Mucosa of stomach (tissue), 1 donor: ENCODE results near the gene RASGRF1.

Source experiments
- H3K27me3 ChIP-seq: one replicate; pipeline ENCODE4 v1.7.0; 2013; ENCODE audit warnings: mild to moderate bottlenecking, low read length; ENCODE audit not compliant: control insufficient read depth, insufficient read depth
- H3K36me3 ChIP-seq: one replicate; pipeline ENCODE4 v1.7.0; 2013; ENCODE audit warnings: low read length; ENCODE audit not compliant: control insufficient read depth, insufficient read depth
- H3K4me1 ChIP-seq: one replicate; pipeline ENCODE4 v1.7.0; 2013; ENCODE audit warnings: mild to moderate bottlenecking, low read length; ENCODE audit not compliant: control insufficient read depth, insufficient read depth
- H3K4me3 ChIP-seq: one replicate; pipeline ENCODE4 v1.7.0; 2013; ENCODE audit warnings: low read length
- H3K9ac ChIP-seq: one replicate; pipeline ENCODE4 v1.7.0; 2013; ENCODE audit warnings: mild to moderate bottlenecking, low read length, moderate library complexity
- H3K9me3 ChIP-seq: one replicate; pipeline ENCODE4 v1.7.0; 2013; ENCODE audit warnings: mild to moderate bottlenecking, low read length, moderate library complexity; ENCODE audit not compliant: control insufficient read depth
- donor health status: Pancreatic carcinoma.

RASGRF1 gene

DNA sequence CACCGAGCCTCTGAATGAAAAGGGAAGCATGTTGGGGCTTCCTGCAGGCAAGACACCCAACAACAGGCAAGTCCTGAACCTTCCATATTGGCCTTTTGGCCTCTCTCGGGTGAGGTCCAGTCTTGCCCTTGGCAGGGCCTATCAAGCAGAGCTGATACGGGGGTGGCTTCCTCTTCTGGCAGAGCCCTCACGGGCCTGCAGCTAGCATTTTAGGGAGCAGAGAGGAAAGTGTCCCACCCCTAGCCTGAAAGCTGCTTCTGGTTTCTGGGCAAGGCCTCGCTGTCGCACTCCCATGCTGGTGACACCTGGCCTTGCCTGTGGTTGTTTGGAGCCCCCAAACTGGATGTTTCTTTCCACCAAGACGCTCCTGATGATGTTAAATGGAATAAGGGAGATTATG is 113.9 kb downstream of the RASGRF1 start:
- Histone ChIP-seq H3K9ac (no peak overlapping the region), H3K4me3 (no peak overlapping the region), H3K9me3 (no peaks in the 10 kb centered on the region), H3K36me3 (no peaks in the 10 kb centered on the region), H3K27me3 (no peaks in the 10 kb centered on the region), H3K4me1 (no peaks in the 10 kb centered on the region)

DNA sequence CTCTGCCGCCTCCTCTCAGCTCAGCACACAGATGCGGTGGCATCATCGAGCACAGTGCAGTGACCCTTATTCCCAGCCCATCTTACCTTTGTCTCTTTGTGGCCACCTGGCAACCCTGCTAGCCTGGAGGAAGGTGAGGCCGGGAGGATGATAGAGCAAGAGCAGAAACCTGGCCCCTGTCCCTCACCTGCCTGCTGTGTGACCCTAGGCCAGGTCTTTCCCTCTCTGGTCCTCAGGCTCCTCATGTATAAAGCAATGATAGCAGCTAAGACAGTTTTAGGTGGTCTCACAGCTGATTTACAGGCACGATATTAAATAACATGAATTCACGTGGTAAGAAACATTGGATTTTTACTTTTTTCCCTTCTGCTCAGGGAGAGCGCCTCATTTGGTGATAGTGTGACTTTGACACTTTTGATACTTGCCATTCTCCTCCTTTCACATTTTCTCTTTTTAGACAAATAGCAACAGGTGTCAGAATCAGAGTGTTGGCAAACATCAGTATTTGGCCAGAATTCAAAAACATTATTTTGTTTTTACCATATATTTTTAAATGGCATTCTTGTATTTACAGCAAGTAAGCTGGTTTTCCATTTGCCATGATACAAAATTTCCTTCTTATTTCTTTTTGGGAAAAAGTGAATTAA is 116.2 kb downstream of the RASGRF1 start:
- no peaks in the 10 kb centered on the region for H3K36me3 ChIP-seq
- no peak overlapping the region for H3K4me3 ChIP-seq

DNA sequence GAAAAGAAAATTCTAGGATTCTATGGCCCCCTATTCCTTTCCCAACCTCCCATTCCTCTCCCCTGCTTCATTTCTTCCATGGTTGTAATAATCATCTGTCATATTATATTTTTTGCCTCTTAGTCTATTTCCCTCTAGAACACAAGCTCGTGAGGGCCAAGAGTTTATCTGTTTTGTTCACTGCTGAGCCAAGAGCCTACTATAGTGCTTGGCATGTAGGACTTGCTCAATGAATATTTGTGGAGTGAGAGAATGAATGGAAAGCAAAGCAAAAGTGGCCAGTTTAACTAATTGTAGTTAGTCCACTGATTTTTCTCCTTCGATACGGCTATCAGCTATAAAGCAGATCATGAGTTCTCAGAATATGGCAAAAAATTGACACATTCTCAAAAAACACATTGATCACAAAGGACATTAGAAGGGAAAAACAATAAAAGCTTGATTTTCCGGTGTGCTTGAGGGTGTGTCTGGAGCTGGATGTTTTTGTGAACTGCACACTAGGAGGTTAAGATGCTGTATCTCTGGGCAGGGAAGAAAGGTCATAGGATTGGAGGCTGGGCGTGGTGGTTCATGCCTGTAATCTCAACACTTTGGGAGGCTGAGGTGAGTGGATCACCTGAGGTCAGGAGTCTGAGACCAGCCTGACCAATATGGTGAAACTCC is 120.8 kb downstream of the RASGRF1 start:
- Histone ChIP-seq H3K9ac (no peak overlapping the region), H3K36me3 (no peaks in the 10 kb centered on the region), H3K27me3 (no peaks in the 10 kb centered on the region), H3K4me1 (peaks cover 18% of the 10 kb centered on the region), H3K4me3 (no peak overlapping the region), H3K9me3 (no peaks in the 10 kb centered on the region)

More for the DNA sequence above, 116.2 kb downstream of the RASGRF1 start:
- Histone ChIP-seq H3K27me3 (no peaks in the 10 kb centered on the region), H3K9me3 (no peaks in the 10 kb centered on the region), H3K9ac (no peak overlapping the region), H3K4me1 (peaks cover 9% of the 10 kb centered on the region)

GRCh38 chr15:78968539-78969271 is 121.9 kb downstream of the RASGRF1 start:
- peaks cover 18% of the 10 kb centered on the region for H3K4me1 ChIP-seq
- H3K27me3 ChIP-seq = no peaks in the 10 kb centered on the region
- no peaks in the 10 kb centered on the region for H3K9me3 ChIP-seq

GRCh38 chr15:78968114-78968513 is 122.5 kb downstream of the RASGRF1 start:
- peaks cover 21% of the 10 kb centered on the region for H3K4me1 ChIP-seq
- H3K36me3 ChIP-seq = no peaks in the 10 kb centered on the region
- H3K9me3 ChIP-seq = no peaks in the 10 kb centered on the region
- no peak overlapping the region for H3K4me3 ChIP-seq
- H3K27me3 ChIP-seq = no peaks in the 10 kb centered on the region
- no peak overlapping the region for H3K9ac ChIP-seq

More at GRCh38 chr15:78968539-78969271, 121.9 kb downstream of the RASGRF1 start:
- Histone ChIP-seq H3K9ac (no peak overlapping the region), H3K4me3 (no peak overlapping the region), H3K36me3 (no peaks in the 10 kb centered on the region)

DNA sequence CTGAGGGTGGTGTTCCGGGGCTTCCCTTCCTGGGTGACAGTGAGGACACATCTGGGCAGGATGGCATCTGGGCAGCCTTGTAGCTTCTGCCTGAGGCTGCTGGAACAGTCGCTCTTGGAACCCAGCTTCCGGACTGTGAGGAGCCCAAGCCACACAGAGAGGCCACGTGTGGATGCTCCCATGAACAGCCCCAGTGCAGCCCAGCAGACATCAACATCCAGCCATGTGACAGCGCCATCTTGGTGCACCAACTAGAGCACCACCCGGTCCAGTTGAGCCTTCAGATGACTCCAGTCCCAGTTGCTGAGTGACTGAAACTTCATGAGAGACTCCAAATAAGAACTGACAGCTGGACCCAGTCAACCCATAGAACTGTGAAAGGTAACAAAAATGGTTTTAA is 130.3 kb downstream of the RASGRF1 start:
- Histone ChIP-seq H3K9ac (no peak overlapping the region), H3K9me3 (no peaks in the 10 kb centered on the region), H3K27me3 (no peaks in the 10 kb centered on the region), H3K36me3 (no peaks in the 10 kb centered on the region), H3K4me1 (peaks cover 3% of the 10 kb centered on the region), H3K4me3 (no peak overlapping the region)

DNA sequence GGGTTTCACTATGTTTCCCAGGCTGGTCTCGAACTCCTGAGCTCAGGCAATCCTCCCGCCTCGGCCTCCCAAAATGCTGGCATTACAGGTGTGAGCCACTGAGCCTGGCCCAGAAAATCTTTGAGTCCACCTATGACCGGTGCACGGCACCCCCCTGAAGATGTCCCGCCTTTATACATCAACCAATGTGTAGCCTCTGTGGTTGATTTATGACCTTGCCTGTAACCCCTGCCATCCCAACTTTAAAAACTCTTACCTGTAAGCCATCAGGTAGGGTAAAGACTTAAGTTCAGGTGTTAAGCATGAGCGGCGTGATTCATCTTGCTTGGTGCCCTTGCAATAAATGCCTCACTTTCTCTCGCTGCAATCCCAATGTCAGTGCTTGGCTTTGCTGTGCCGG is 131.2 kb downstream of the RASGRF1 start:
- Histone ChIP-seq H3K4me3 (no peak overlapping the region), H3K9me3 (no peaks in the 10 kb centered on the region), H3K36me3 (no peaks in the 10 kb centered on the region), H3K4me1 (peaks cover 3% of the 10 kb centered on the region), H3K27me3 (no peaks in the 10 kb centered on the region), H3K9ac (no peak overlapping the region)

- no peaks in the 10 kb centered on the region for H3K27me3 ChIP-seq
Measured at GRCh38 chr15:78957416-78958093, 133.0 kb downstream of the RASGRF1 start.

GRCh38 chr15:78956937-78957336 is 133.6 kb downstream of the RASGRF1 start:
- Histone ChIP-seq H3K4me1 (peaks cover 8% of the 10 kb centered on the region), H3K9ac (no peak overlapping the region), H3K9me3 (no peaks in the 10 kb centered on the region), H3K27me3 (no peaks in the 10 kb centered on the region), H3K4me3 (no peak overlapping the region), H3K36me3 (no peaks in the 10 kb centered on the region)

More at GRCh38 chr15:78957416-78958093, 133.0 kb downstream of the RASGRF1 start:
- H3K4me3 ChIP-seq = no peak overlapping the region
- H3K9me3 ChIP-seq = no peaks in the 10 kb centered on the region
- H3K9ac ChIP-seq = no peak overlapping the region
- H3K36me3 ChIP-seq = no peaks in the 10 kb centered on the region
- peaks cover 5% of the 10 kb centered on the region for H3K4me1 ChIP-seq

DNA sequence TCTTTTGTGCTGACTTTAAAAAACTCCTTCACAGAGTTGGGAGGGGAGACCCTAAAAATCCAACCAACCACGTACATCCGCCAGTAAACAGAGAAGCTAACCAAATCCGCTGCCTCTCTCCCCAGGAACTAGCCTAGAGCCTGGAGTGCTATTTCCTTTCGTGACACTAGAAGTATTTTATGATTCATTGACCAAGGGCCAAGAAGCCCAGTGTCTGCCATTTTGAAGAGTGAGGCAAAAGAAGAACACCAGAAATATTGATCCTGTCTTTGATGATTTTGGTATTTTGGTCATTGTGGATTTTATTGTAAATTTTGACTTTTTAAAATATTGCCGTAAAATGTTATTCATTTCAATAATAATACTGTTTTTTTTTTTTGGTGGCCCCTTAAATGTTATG is 135.2 kb downstream of the RASGRF1 start:
- Histone ChIP-seq H3K36me3 (no peaks in the 10 kb centered on the region), H3K27me3 (no peaks in the 10 kb centered on the region), H3K9ac (no peak overlapping the region), H3K4me3 (no peak overlapping the region), H3K4me1 (peaks cover 24% of the 10 kb centered on the region), H3K9me3 (no peaks in the 10 kb centered on the region)

DNA sequence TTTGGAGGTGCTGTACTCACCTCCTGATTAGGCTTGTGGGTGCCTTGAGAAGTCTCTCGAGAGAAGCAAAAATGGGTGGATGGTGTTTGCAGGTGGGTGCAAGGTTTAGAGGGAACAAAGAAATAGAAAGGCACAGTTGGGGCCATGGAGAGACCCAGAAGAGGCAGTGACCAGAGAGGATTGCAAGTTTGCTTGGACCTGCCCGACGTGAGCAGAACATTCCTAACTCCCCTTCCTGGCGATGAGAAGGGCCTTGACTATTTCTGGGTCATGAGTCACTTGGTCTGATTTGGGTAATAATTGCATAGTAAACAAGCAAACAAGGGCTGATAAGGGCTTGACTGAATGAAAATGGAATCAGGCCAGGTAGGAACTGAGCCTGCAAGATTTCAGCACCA is 138.7 kb downstream of the RASGRF1 start:
- H3K4me1 ChIP-seq = peaks cover 51% of the 10 kb centered on the region

More for the DNA sequence above, 138.7 kb downstream of the RASGRF1 start:
- Histone ChIP-seq H3K4me3 (no peak overlapping the region), H3K27me3 (no peaks in the 10 kb centered on the region), H3K9ac (peak overlapping the region; percentile 32), H3K9me3 (no peaks in the 10 kb centered on the region), H3K36me3 (no peaks in the 10 kb centered on the region)
